ENCODE results near the gene UBE2H.

DNA sequence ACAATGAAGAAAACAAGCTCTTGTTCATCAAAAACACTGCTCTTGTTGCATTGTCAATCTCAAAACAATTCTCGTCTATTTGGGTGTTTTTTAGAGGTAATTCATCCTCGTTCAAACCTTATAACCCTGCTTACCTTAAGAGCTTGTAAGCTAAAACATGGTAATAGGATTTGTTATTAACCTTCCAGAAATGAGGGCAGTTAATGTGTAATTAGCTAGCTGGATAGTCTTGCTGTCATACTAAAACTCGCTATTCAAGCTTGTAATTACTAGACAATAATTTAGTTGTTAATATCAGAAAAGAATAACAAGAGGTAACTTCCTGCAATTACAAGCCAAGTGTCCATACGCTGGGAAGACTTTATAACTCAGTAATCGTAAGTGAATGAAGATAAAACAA, 101.6 kb downstream of the UBE2H start:
- TF ChIP-seq, protein P1, sequence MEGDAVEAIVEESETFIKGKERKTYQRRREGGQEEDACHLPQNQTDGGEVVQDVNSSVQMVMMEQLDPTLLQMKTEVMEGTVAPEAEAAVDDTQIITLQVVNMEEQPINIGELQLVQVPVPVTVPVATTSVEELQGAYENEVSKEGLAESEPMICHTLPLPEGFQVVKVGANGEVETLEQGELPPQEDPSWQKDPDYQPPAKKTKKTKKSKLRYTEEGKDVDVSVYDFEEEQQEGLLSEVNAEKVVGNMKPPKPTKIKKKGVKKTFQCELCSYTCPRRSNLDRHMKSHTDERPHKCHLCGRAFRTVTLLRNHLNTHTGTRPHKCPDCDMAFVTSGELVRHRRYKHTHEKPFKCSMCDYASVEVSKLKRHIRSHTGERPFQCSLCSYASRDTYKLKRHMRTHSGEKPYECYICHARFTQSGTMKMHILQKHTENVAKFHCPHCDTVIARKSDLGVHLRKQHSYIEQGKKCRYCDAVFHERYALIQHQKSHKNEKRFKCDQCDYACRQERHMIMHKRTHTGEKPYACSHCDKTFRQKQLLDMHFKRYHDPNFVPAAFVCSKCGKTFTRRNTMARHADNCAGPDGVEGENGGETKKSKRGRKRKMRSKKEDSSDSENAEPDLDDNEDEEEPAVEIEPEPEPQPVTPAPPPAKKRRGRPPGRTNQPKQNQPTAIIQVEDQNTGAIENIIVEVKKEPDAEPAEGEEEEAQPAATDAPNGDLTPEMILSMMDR (conservative IDR thresholded peaks at IDR 0.05; ENCODE audit: low read length): no peak
- no peak for TF ChIP-seq EZH2phosphoT487 (IDR thresholded peaks at IDR 0.05; ENCODE audit: borderline replicate concordance)

All from Loucy (cell line).